Activated effector memory CD4-positive, alpha-beta T cell treated with Interleukin-2 at 50 U/mL for 16 hours (primary cell): ENCODE data around the gene HERC4.
"Not testable (repeated sequence)": the region's sequence is repeated elsewhere in the genome, so short reads cannot be mapped to it uniquely, and the experiment has no call there.

ENCODE experiments used
- DNase-seq: peaks from one replicate; pipeline ENCODE4 v3.0.0-alpha.2; 2020

The HERC4 gene

GRCh38 chr10:68090586-68090985 is 15.5 kb upstream of the HERC4 start:
- no peak for DNase-seq

- no peak for DNase-seq
Measured at GRCh38 chr10:68088740-68089139, 13.7 kb upstream of the HERC4 start.

GRCh38 chr10:68087685-68088401 is 12.8 kb upstream of the HERC4 start:
- DNase-seq = no peak

GRCh38 chr10:68086910-68087684 is 12.0 kb upstream of the HERC4 start:
- DNase-seq = no peak

GRCh38 chr10:68086011-68086410 is 10.9 kb upstream of the HERC4 start:
- DNase-seq = no peak

GRCh38 chr10:68084469-68084868 is 9.4 kb upstream of the HERC4 start:
- no peak for DNase-seq

- DNase-seq = no peak
Measured at GRCh38 chr10:68083953-68084352, 8.9 kb upstream of the HERC4 start.

GRCh38 chr10:68082872-68083271 is 7.8 kb upstream of the HERC4 start:
- DNase-seq = no peak

GRCh38 chr10:68081916-68082315 is 6.8 kb upstream of the HERC4 start:
- DNase-seq = no peak

- DNase-seq = no peak
Measured at GRCh38 chr10:68080853-68081431, 5.9 kb upstream of the HERC4 start.

GRCh38 chr10:68079434-68079833 is 4.4 kb upstream of the HERC4 start:
- no peak for DNase-seq

GRCh38 chr10:68077026-68077425 is 1.9 kb upstream of the HERC4 start:
- no peak for DNase-seq

GRCh38 chr10:68076081-68076480 is 998 bp upstream of the HERC4 start:
- not testable (repeated sequence) for DNase-seq

- no peak for DNase-seq
Measured at GRCh38 chr10:68075550-68076004, 494 bp upstream of the HERC4 start.

- DNase-seq = no peak
Measured at GRCh38 chr10:68074031-68074774, 880 bp downstream of the HERC4 start.

GRCh38 chr10:68073631-68074030 is 1.5 kb downstream of the HERC4 start:
- no peak for DNase-seq

GRCh38 chr10:68067508-68067907 is 7.6 kb downstream of the HERC4 start:
- no peak for DNase-seq

- DNase-seq = no peak
Measured at GRCh38 chr10:68067029-68067428, 8.1 kb downstream of the HERC4 start.

GRCh38 chr10:68053553-68053952 is 21.5 kb downstream of the HERC4 start:
- no peak for DNase-seq

- DNase-seq = no peak
Measured at GRCh38 chr10:68052463-68052862, 22.6 kb downstream of the HERC4 start.

- DNase-seq = no peak
Measured at GRCh38 chr10:68049289-68050078, 25.6 kb downstream of the HERC4 start.

- DNase-seq = no peak
Measured at GRCh38 chr10:68047554-68048327, 27.3 kb downstream of the HERC4 start.
